A549 (cell line): ENCODE measurements around the gene ARPC1B.

Experiments used
- CTCF ChIP-seq: fragments of >200 bp; sonication (Bioruptor Twin); formaldehyde crosslinking; IDR thresholded peaks from 3 replicates; pipeline ENCODE4 v1.5.1; 2016
- EHF ChIP-seq: fragments of 250-450 bp; sonication (Bioruptor Pico); IDR thresholded peaks from 2 replicates; pipeline ENCODE4 v1.5.0; 2020; ENCODE audit warnings: mild to moderate bottlenecking
- ELK1 ChIP-seq: fragments of 150-350 bp; IDR thresholded peaks from 2 replicates; pipeline ENCODE4 v1.6.1; 2014; ENCODE audit warnings: low read depth, mild to moderate bottlenecking, low read length
- EP300 ChIP-seq, 2 experiments: fragments of >200 bp; sonication (Bioruptor Twin); formaldehyde crosslinking; IDR thresholded peaks; 2 replicates in 1 of 2; 3 replicates in 1 of 2; pipeline ENCODE4 v1.6.1; 2016 to 2017
- POLR2A ChIP-seq: IDR thresholded peaks from 2 replicates; pipeline ENCODE4 v1.6.1; 2012; ENCODE audit warnings: mild to moderate bottlenecking, low read length
- RAD21 ChIP-seq, 2 experiments: fragments of >200 bp in 1 of 2; sonication (Bioruptor Twin) in 1 of 2; formaldehyde crosslinking in 1 of 2; IDR thresholded peaks in 1 of 2; conservative IDR thresholded peaks in 1 of 2; 2 replicates in 1 of 2; 3 replicates in 1 of 2; pipeline ENCODE4 v1.6.1; 2012 to 2018; ENCODE audit warnings: inconsistent platforms in 1 of 2

GRCh38 chr7:99397297-99397983 lies 22.9 kb downstream of the ARPC1B start:
- TF ChIP-seq CTCF = no peak
- TF ChIP-seq EP300 (IDR thresholded peaks at IDR 0.05) = no peak
- no peak for TF ChIP-seq POLR2A
- TF ChIP-seq EHF (CRISPR knock-in tag) = no peak
- TF ChIP-seq ELK1 = no peak
- no peak for TF ChIP-seq RAD21 (conservative IDR thresholded peaks at IDR 0.05 in 1 of 2, IDR thresholded peaks at IDR 0.05 in 1 of 2)
